ENCODE measurements around the gene OR52E6.

DNA sequence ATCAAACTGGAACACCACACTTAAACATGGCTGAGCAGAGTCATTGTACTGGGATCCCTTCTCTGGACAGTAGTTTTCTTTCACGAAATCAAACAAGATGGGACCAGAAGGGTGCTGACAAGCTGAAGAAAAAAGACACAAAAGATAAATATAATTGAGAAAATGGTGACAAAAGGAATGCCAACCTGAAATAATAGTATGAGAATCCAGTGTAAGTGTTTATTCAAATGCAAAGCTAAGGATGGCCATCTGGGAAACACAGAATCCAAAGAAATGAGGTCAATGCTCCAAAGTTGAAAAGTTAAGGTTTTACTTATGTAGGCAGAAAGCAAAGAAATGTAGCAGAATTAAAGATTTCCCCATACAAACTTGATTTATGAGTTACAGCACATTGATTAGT, 46.0 kb upstream of the OR52E6 start:
- TF ChIP-seq, protein P1, sequence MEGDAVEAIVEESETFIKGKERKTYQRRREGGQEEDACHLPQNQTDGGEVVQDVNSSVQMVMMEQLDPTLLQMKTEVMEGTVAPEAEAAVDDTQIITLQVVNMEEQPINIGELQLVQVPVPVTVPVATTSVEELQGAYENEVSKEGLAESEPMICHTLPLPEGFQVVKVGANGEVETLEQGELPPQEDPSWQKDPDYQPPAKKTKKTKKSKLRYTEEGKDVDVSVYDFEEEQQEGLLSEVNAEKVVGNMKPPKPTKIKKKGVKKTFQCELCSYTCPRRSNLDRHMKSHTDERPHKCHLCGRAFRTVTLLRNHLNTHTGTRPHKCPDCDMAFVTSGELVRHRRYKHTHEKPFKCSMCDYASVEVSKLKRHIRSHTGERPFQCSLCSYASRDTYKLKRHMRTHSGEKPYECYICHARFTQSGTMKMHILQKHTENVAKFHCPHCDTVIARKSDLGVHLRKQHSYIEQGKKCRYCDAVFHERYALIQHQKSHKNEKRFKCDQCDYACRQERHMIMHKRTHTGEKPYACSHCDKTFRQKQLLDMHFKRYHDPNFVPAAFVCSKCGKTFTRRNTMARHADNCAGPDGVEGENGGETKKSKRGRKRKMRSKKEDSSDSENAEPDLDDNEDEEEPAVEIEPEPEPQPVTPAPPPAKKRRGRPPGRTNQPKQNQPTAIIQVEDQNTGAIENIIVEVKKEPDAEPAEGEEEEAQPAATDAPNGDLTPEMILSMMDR (IDR thresholded peaks at IDR 0.05), result no peak
- no peak for TF ChIP-seq POLR2A (IDR thresholded peaks at IDR 0.05)
